Stimulated activated CD8-positive, alpha-beta memory T cell treated with anti-CD3 and anti-CD28 coated beads, Interleukin-12 subunit alpha, Interleukin-12 subunit beta, amount 100 ng/mL, for 4 hours (primary cell): ENCODE data around the gene HK3.
"Not testable (repeated sequence)": the region's sequence is repeated elsewhere in the genome, so short reads cannot be mapped to it uniquely, and the experiment has no call there.

ENCODE experiments used
- DNase-seq: peaks from one replicate; pipeline ENCODE4 v3.0.0-alpha.2; 2020; ENCODE audit warnings: low read depth

HK3 gene

DNA sequence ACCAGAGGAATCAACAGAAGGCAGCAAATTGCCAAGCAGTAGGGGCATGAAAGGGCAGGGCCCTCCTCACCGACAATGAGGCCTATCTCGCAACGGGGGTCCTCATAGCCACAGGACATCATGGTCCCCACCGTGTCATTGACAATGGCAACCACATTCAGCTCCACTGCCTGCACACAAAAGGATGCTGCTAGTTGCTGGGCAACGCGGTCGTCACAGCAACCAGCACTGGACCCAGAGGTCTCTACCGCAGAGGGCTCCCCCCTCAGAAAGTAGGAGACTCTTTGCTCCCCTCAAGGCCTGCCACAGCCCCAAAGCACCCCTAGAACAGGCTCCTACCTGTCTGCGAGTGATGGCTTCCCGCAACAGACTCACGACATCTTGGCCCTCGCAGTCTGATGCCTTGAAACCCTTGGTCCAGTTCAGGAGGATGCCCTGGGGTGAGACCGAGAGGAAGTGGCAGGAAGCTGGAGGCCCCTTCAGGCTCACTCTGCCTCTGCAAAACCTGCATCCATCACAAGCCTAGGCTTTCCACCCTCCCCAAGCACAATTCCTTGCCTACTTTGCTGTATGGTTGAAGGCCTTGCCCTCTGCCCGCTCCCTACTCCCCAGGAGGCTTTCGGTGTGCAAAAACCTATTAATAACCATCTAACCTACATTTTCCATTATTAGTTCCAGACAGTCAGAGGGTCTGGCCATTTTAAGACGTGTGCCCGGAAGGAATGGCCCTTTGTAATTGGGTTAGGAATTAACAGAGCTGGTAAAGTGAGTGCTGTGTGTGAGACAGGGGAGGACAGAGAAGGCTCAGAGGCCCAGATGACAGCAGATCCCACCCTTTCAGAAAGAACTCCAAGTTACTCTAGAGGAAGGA, 15.2 kb downstream of the HK3 start:
- no peak for DNase-seq

- no peak for DNase-seq
Measured at GRCh38 chr5:176882567-176882903, 16.6 kb downstream of the HK3 start.

- no peak for DNase-seq
Measured at GRCh38 chr5:176881816-176882566, 17.2 kb downstream of the HK3 start.

GRCh38 chr5:176881021-176881749, 18.0 kb downstream of the HK3 start:
- DNase-seq, result no peak

- DNase-seq, result no peak
Measured at GRCh38 chr5:176880366-176881020, 18.7 kb downstream of the HK3 start.

- DNase-seq, result no peak
Measured at GRCh38 chr5:176879663-176880361, 19.3 kb downstream of the HK3 start.

GRCh38 chr5:176878906-176879662, 20.1 kb downstream of the HK3 start:
- no peak for DNase-seq

GRCh38 chr5:176878463-176878862, 20.7 kb downstream of the HK3 start:
- no peak for DNase-seq

DNA sequence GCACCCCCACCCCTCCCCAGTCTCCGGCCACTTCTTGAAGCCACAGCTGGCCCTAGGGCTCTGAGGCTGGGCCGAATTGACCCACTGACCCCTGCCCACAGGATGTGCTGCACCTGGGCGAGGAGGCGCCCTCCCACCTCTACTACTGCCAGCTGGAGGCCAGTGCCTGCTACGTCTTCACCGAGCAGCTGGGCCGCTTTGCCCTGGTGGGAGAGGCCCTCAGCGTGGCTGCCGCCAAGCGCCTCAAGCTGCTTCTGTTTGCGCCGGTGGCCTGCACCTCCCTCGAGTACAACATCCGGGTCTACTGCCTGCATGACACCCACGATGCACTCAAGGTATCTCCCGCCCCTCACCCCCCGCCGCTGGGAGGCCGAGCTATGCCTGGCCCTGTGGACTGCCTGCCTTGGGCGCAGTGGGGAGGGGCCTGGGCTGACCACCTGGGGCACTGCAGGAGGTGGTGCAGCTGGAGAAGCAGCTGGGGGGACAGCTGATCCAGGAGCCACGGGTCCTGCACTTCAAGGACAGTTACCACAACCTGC, 21.3 kb downstream of the HK3 start:
- no peak for DNase-seq

DNA sequence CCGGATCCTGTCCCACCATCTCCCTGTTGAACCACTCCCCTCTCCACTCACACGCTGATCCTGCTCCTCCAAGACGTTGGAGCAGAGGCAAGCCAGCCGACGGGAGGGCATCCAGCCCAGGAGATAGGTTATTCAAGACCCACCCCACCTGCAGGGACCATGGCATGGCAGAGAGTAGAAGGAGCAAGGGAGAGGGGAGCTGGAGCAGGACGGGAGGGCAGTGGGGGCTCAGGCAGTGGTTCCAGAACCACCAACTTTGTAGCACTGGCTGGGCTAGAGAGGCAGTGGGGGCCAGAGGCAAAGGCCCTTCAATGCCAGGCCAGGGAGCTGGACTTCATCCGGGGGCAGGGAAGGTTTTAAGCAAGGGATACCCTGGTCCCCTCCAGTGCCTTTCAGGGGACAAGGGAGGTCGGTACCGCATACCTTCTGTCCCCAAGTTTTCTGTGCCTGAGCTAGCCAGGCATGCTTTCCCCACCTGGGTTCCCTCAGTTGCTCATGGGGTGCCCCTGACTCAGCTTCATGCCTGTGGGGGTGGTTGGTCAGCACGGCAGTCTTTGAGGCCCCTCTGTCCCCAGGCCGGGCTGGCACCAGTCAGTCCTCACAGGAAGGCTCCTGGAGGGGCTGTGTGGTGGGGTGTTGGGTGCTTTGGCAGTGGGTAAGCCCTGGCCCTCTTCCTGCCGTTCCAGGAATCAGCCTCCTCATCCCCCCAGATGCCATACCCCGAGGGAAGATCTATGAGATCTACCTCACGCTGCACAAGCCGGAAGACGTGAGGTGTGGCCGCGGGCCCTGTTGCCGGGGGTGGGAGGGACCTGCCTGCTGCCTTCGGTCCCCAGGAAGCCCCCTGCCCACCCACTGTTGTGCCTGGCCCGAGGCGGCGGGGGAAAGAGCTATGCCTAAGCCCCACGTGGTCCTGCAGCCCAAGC, 22.4 kb downstream of the HK3 start:
- no peak for DNase-seq

GRCh38 chr5:176875783-176876505, 23.2 kb downstream of the HK3 start:
- DNase-seq, result no peak

GRCh38 chr5:176875014-176875550, 24.1 kb downstream of the HK3 start:
- no peak for DNase-seq

- no peak for DNase-seq
Measured at GRCh38 chr5:176874198-176874780, 24.9 kb downstream of the HK3 start.

DNA sequence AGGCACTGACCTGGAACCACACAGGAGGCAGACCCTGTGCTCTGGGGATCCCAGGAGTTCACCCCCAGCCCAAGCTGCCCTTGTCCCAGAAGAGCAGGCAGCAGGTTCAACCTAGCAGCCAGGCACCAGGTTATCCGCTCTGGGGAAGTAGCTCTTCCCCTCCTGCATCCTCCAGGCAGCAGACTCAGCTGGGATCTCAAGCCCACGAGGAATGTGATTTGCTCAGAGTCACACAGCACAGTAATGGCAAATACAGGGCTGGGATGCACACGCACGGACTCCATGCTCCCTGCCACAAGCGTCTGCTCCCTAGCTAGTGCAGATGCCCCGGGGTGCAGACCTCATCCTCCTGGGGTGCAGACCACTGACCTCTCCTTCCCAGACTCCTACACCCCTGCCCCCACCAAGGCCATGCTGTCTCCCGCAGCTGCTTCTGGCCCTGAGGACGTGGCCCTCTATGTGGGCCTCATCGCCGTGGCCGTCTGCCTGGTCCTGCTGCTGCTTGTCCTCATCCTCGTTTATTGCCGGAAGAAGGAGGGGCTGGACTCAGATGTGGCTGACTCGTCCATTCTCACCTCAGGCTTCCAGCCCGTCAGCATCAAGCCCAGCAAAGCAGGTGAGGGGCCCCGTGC, 25.5 kb downstream of the HK3 start:
- DNase-seq, result no peak

- DNase-seq, result not testable (repeated sequence)
Measured at GRCh38 chr5:176873011-176873410, 26.1 kb downstream of the HK3 start.

DNA sequence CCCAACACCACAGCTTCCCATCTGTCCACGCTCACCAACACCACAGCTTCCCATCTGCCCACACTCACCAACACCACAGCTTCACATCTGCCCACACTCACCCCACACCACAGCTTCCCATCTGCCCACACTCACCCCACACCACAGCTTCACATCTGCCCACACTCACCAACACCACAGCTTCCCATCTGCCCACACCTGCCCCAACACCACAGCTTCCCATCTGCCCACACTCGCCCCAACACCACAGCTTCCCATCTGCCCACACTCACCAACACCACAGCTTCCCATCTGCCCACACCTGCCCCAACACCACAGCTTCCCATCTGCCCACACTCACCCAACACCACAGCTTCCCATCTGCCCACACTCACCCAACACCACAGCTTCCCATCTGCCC, 26.6 kb downstream of the HK3 start:
- not testable (repeated sequence) for DNase-seq

GRCh38 chr5:176870644-176871043, 28.5 kb downstream of the HK3 start:
- DNase-seq, result not testable (repeated sequence)
